Parathyroid adenoma (tissue), 2 donors: ENCODE data around the gene TTC28.

Experiments
- H2AFZ ChIP-seq: fragments of 300-600 bp; sonication (generic); one replicate; pipeline ENCODE4 v1.7.0; 2017; ENCODE audit warnings: antibody characterized with exemption, mild to moderate bottlenecking
- H3K27ac ChIP-seq: fragments of 300-600 bp; sonication (generic); one replicate; pipeline ENCODE4 v1.7.0; 2017
- H3K27me3 ChIP-seq: fragments of 300-600 bp; sonication (generic); one replicate; pipeline ENCODE4 v1.7.0; 2017; ENCODE audit warnings: low read length; ENCODE audit not compliant: control insufficient read depth, insufficient read depth
- H3K36me3 ChIP-seq: fragments of 300-600 bp; sonication (generic); one replicate; pipeline ENCODE4 v1.7.0; 2017; ENCODE audit warnings: low read length; ENCODE audit not compliant: control insufficient read depth, insufficient read depth
- H3K4me1 ChIP-seq: fragments of 300-600 bp; sonication (generic); one replicate; pipeline ENCODE4 v1.7.0; 2017; ENCODE audit warnings: control low read depth
- H3K4me2 ChIP-seq: fragments of 300-600 bp; sonication (generic); one replicate; pipeline ENCODE4 v1.7.0; 2017; ENCODE audit warnings: low read length
- H3K4me3 ChIP-seq: fragments of 300-600 bp; sonication (generic); one replicate; pipeline ENCODE4 v1.7.0; 2017; ENCODE audit warnings: low read depth, low read length
- H3K79me2 ChIP-seq: fragments of 300-600 bp; sonication (generic); one replicate; pipeline ENCODE4 v1.7.0; 2017; ENCODE audit warnings: control low read depth
- H3K9ac ChIP-seq: fragments of 300-600 bp; sonication (generic); one replicate; pipeline ENCODE4 v1.7.0; 2017; ENCODE audit warnings: mild to moderate bottlenecking
- H3K9me3 ChIP-seq: fragments of 300-600 bp; sonication (generic); one replicate; pipeline ENCODE4 v1.7.0; 2017; ENCODE audit warnings: low read length; ENCODE audit not compliant: control insufficient read depth
- TF ChIP-seq, protein P1 (sequence below): fragments of 300-600 bp; sonication (generic); IDR thresholded peaks from one replicate; pipeline ENCODE4 v1.7.0; 2017; ENCODE audit warnings: antibody characterized with exemption, mild to moderate bottlenecking
- donor health status: primary hyperparathyroidism.

Gene TTC28

GRCh38 chr22:27952779-27953178, 726.9 kb downstream of the TTC28 start:
- Histone ChIP-seq H2AFZ (no peak overlapping the region), H3K4me2 (no peak overlapping the region), H3K27me3 (no peaks in the 10 kb centered on the region), H3K4me1 (no peaks in the 10 kb centered on the region), H3K27ac (no peak overlapping the region), H3K4me3 (no peak overlapping the region), H3K9ac (no peak overlapping the region), H3K9me3 (no peaks in the 10 kb centered on the region), H3K79me2 (no peaks in the 10 kb centered on the region), H3K36me3 (no peaks in the 10 kb centered on the region)
- TF ChIP-seq, protein P1, sequence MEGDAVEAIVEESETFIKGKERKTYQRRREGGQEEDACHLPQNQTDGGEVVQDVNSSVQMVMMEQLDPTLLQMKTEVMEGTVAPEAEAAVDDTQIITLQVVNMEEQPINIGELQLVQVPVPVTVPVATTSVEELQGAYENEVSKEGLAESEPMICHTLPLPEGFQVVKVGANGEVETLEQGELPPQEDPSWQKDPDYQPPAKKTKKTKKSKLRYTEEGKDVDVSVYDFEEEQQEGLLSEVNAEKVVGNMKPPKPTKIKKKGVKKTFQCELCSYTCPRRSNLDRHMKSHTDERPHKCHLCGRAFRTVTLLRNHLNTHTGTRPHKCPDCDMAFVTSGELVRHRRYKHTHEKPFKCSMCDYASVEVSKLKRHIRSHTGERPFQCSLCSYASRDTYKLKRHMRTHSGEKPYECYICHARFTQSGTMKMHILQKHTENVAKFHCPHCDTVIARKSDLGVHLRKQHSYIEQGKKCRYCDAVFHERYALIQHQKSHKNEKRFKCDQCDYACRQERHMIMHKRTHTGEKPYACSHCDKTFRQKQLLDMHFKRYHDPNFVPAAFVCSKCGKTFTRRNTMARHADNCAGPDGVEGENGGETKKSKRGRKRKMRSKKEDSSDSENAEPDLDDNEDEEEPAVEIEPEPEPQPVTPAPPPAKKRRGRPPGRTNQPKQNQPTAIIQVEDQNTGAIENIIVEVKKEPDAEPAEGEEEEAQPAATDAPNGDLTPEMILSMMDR = no peak

DNA sequence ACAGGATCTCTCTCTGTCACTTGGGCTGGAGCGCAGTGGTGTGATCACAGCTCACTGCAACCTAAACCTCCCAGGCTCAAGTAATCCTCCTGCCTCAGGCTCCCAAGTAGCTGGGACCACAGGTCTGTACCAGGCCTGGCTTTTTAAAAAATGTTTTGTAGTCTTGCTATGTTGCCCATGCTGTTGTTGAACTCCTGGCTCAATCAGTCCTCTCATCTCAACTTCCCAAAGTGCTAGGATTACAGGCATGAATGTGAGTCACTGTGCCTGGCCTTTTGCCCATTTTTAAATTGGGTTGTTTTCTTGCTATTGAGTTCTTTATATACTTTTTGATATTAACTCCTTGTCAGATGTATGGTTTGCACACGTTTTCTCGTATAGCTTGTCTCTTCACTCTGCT, 727.5 kb downstream of the TTC28 start:
- Histone ChIP-seq H3K27me3 (no peaks in the 10 kb centered on the region), H3K4me2 (no peak overlapping the region), H3K36me3 (no peaks in the 10 kb centered on the region), H3K9ac (no peak overlapping the region), H3K9me3 (no peaks in the 10 kb centered on the region), H2AFZ (no peak overlapping the region), H3K4me3 (no peak overlapping the region), H3K27ac (no peak overlapping the region), H3K4me1 (no peaks in the 10 kb centered on the region), H3K79me2 (no peaks in the 10 kb centered on the region)
- TF ChIP-seq, protein P1 = no peak

DNA sequence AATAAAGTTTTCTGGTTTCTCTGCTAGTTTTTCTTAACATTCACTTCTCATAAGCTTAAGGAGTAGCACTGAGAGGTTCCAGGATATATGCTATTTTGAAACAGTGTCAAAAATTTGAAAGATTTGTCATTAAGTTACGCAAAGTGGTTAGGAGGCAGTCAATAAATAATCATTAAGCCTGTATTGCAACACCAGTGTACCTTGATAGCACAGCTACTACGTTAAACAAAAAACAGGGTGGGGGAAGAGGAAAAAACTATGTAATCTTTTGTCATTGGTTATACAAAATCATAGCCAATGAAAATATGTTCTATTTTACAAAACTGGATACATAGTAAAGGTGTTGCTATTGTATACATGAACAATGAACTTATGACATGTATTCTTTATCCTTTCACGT, 730.2 kb downstream of the TTC28 start:
- H3K27me3 ChIP-seq = no peaks in the 10 kb centered on the region
- H3K9ac ChIP-seq = no peak overlapping the region
- no peak overlapping the region for H3K4me3 ChIP-seq
- TF ChIP-seq, protein P1 = no peak
- H2AFZ ChIP-seq = no peak overlapping the region
- no peak overlapping the region for H3K27ac ChIP-seq
- no peak overlapping the region for H3K4me2 ChIP-seq
- H3K4me1 ChIP-seq = no peaks in the 10 kb centered on the region
- no peaks in the 10 kb centered on the region for H3K9me3 ChIP-seq
- no peaks in the 10 kb centered on the region for H3K36me3 ChIP-seq
- H3K79me2 ChIP-seq = no peaks in the 10 kb centered on the region

- Histone ChIP-seq H3K4me3 (no peak overlapping the region), H3K4me2 (no peak overlapping the region), H3K4me1 (no peaks in the 10 kb centered on the region), H3K9ac (no peak overlapping the region), H3K27me3 (no peaks in the 10 kb centered on the region), H3K36me3 (no peaks in the 10 kb centered on the region), H3K79me2 (no peaks in the 10 kb centered on the region), H3K27ac (no peak overlapping the region), H2AFZ (no peak overlapping the region), H3K9me3 (no peaks in the 10 kb centered on the region)
- TF ChIP-seq, protein P1 = no peak
These were observed 731.1 kb downstream of the TTC28 start for GRCh38 chr22:27948569-27948968.

DNA sequence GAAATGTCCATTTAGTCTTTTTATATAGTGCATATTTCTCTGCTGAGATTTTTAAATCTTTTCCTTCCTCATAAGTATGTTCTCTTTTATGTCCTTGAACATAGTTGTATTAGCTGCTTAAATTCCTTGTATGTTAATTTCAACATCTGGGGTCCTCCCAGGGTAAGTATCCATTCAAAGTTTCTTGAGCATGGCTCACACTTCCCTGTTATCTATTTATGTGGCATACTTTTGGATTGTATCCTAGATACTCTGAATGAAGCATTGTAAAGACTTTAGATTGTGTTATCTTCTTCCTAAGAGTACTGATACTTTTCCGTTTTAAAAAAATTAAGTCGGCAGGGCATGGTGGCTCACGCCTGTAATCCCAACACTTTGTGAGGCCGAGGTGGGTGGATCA, 732.2 kb downstream of the TTC28 start:
- Histone ChIP-seq H3K79me2 (no peaks in the 10 kb centered on the region), H3K9me3 (no peaks in the 10 kb centered on the region), H3K4me1 (no peaks in the 10 kb centered on the region), H3K4me3 (no peak overlapping the region), H3K9ac (no peak overlapping the region), H3K27me3 (no peaks in the 10 kb centered on the region), H3K27ac (no peak overlapping the region), H2AFZ (no peak overlapping the region), H3K36me3 (no peaks in the 10 kb centered on the region), H3K4me2 (no peak overlapping the region)
- TF ChIP-seq, protein P1 = no peak
